Omental fat pad (tissue), 4 donors: ENCODE results near the gene PPFIBP2. TPM values are rescaled to one million over a fixed set of nuclear protein-coding genes. Genes with fewer than 3 reads are reported as not detected.

ENCODE experiments used
- ATAC-seq: fragments of 150-250 bp; one replicate; pipeline ENCODE4 v1.9.1; 2016; ENCODE audit warnings: mild to moderate bottlenecking, moderate library complexity; ENCODE audit not compliant: low FRiP score
- DNase-seq: peaks from one replicate; pipeline ENCODE4 v3.0.0-alpha.2; 2019; ENCODE audit warnings: low spot score
- total RNA-seq, 4 donors: library from RNA; depleted of rRNA; stranded (reverse); fragments of >200 nt; gene quantifications; one replicate each; pipeline ENCODE4 v1.1.0, GENCODE V29; 2016
- TF ChIP-seq, protein P1 (sequence below), 3 donors: fragments of 450-650 bp; IDR thresholded peaks; one replicate each; pipeline ENCODE4 v1.5.1; 2016 to 2017; ENCODE audit warnings: antibody characterized with exemption in 3 of 3, mild to moderate bottlenecking in 3 of 3, moderate library complexity in 2 of 3

Gene PPFIBP2
- total RNA-seq, 4 donors from 2014 or later, result 16.3 to 47.8 (median 24.2) TPM

DNA sequence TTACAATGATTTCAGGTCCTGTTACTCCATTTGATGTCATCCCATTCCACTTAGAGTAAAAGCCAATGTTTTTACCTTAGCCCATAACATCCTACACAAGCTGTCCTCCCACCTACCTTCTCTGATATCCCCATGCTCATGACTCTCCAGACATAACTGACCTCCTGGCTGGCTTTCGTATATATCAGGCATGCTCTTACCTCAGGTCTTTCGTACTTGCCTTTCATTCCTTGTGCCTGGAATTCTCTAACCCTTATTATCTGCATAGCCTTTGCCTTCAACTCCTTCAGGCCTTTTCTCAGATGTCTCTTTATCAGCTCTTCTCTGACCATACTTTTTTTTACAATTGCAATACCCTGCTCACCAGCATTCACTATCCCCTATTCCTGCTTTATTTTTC is 169.8 kb downstream of the PPFIBP2 start:
- TF ChIP-seq, protein P1, sequence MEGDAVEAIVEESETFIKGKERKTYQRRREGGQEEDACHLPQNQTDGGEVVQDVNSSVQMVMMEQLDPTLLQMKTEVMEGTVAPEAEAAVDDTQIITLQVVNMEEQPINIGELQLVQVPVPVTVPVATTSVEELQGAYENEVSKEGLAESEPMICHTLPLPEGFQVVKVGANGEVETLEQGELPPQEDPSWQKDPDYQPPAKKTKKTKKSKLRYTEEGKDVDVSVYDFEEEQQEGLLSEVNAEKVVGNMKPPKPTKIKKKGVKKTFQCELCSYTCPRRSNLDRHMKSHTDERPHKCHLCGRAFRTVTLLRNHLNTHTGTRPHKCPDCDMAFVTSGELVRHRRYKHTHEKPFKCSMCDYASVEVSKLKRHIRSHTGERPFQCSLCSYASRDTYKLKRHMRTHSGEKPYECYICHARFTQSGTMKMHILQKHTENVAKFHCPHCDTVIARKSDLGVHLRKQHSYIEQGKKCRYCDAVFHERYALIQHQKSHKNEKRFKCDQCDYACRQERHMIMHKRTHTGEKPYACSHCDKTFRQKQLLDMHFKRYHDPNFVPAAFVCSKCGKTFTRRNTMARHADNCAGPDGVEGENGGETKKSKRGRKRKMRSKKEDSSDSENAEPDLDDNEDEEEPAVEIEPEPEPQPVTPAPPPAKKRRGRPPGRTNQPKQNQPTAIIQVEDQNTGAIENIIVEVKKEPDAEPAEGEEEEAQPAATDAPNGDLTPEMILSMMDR (IDR thresholded peaks at IDR 0.05), result no peak
- no peak for DNase-seq
- no peak for ATAC-seq

DNA sequence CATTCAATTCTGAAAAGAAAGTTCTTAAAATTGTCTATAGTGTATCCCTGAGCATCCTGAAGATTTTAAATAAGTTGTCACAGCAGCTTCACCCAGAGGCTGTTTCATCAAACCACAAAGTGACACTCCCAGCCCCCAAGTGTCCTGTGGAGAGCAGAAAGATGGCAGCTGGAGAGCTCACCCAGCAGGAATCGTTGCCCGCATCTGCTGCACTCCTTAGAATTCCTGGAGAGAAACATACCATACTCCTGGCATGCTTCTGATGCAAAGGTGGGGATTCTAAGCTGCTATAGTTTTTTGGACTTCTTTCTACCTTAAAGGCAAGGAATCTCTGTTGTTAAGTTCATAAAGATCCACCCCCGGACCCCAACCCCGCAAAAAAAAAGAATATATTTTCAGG is 173.0 kb downstream of the PPFIBP2 start:
- TF ChIP-seq, protein P1 (IDR thresholded peaks at IDR 0.05), result no peak
- DNase-seq (no peak), ATAC-seq (no peak)

DNA sequence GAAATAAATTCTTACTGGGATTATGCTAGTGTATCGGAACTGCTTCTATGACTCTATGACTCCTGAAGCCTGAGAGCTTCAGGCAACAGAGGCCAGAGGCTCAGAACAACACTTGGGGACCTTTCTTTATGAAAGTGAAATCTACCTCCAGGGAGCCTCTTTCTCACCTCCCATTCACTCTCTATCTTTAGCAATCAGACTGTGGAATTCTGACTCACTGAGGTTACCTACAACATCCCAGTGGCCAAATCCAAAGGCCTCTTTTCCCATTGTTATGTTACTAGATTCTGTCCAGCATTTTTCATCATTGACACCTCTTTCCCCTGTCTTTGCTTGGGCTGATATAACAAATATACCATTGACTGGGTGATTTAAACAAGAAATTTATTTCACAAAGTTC is 173.6 kb downstream of the PPFIBP2 start:
- ATAC-seq (no peak), DNase-seq (no peak)
- TF ChIP-seq, protein P1 (IDR thresholded peaks at IDR 0.05), result no peak

DNA sequence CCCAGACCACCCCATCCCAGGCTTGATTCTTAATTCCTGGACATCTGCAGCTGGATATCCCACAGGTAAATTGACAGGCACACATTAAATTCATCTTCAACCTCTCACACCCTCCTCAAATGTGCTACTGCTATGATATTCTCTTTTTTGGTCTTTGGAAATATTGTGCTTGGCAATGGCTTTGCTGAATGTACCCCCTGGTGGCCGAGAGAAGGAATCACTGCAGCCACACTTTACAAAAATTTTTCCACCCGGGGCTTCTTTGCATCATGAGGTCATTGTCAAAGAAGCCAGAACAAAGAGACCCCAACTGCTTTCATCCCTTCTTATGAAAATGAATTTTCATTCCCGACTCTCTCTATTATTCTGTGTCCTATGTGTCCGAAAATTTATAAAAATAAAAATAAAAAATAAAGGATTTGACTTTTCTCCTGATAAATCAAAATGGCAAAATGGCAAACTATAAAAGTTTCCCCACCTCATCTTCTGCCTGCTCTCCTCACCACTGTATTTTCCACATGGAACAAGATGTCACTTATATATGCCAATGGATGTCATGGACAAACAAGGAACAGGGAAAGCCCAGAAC is 174.5 kb downstream of the PPFIBP2 start:
- no peak for ATAC-seq
- TF ChIP-seq, protein P1 (IDR thresholded peaks at IDR 0.05), result peak in 2 of 3 donors; percentile 15 to 54
- DNase-seq, result no peak

DNA sequence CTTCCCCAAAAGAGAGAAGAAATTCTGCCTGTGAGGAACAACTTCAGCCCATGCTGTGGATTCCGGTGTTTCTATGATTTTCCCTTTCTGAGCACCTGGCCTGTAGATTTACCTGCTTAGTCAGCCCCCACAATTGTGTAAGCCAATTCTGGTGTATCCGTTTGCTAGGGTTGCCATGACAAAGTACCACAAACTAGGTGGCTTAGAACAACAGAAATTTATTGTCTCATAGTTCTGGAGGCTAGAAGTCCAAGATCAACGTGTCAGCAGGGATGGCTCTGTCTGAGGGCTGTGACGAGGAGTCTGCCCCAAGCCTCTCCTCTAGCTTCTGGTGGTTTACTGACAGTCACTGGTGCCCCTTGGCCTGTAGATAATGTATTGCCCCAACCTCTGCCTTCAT is 175.4 kb downstream of the PPFIBP2 start:
- DNase-seq (no peak), ATAC-seq (no peak)
- TF ChIP-seq, protein P1 (IDR thresholded peaks at IDR 0.05), result no peak

DNA sequence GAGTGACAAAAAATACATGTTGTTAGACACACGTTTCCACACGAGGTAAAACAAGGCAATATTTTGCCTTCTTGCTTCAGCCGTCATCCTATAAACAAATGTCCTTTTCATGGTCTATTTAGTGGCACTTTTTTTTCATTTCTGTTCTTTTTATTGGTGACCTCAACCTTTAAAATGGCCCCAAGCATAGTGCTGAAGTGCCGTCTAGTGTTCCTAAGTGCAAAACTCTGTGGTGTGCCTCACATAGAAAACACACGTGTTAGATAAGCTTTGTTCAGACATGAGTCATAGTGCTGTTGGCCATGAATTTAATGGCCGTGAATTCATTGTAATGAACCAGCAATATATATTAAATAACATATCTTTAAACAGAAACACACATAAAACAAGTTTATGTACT is 176.8 kb downstream of the PPFIBP2 start:
- no peak for DNase-seq
- TF ChIP-seq, protein P1 (IDR thresholded peaks at IDR 0.05), result no peak
- ATAC-seq, result no peak

DNA sequence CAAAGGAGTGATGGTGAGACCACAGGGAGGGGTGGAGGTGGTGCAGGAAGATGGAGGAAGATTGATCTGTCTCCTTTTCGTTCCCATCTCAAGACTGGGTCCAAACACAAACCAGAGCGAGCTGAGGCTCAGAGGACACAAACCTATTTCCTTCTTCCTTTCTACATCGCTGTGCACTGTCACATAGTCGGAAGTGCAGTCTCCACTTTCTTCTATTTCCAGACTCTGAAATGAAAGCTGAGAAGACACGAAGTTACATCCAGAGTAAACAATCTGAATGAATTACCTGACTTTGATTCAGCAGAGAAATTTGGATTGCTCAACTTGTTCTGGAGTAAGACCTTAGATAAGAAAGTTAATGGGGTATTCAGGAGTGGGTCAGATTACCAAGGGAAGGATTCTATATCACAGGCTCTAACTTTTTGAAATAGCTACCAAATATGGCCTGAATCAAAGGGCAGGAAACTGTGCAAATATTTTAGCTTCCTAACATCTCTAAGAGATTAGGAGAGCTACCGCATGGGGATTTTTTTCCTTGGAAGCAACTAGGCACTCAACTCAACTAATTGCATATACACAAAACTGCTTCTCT is 178.1 kb downstream of the PPFIBP2 start:
- ATAC-seq, result peak; percentile 59
- TF ChIP-seq, protein P1 (IDR thresholded peaks at IDR 0.05), result no peak
- DNase-seq, result no peak
